ENCODE data around the gene MOSPD3. TPM values are rescaled to one million over a fixed set of nuclear protein-coding genes. Genes with fewer than 3 reads are reported as not detected.

The MOSPD3 gene
- total and polyA plus RNA-seq, 10 of the 15 experiments (the other 5 are each of a cell fraction or from before 2014, with no cell fraction given) = 0.61 to 13.6 (median 4.1) TPM

GRCh38 chr7:100595188-100595587 lies 17.2 kb upstream of the MOSPD3 start (continued):
- TF ChIP-seq CBFB (IDR thresholded peaks at IDR 0.05; ENCODE audit: low read depth) (no peak), CBX3 (IDR thresholded peaks at IDR 0.05; ENCODE audit: borderline replicate concordance, low read depth) (no peak), REST (IDR thresholded peaks at IDR 0.05; ENCODE audit: low read depth, low read length) (no peak), SKIL (IDR thresholded peaks at IDR 0.05; ENCODE audit: low read depth, poor library complexity, severe bottlenecking) (no peak), SIX5 (IDR thresholded peaks at IDR 0.05; ENCODE audit: low read depth, low read length, severe bottlenecking) (no peak), ZNF217 (IDR thresholded peaks at IDR 0.05) (no peak), KDM1A (IDR thresholded peaks at IDR 0.05; ENCODE audit: borderline replicate concordance) (no peak)
